Cardiac fibroblast (primary cell): ENCODE results near the gene ARFGAP1.

ENCODE experiments used
- DNase-seq, 2 donors: peaks; one replicate each; pipeline versions ENCODE4 v3.0.0 to v3.0.0-alpha.2; 2010; ENCODE audit warnings: low read depth in 2 of 2
- H3K4me3 ChIP-seq, 2 donors: replicated peaks in 1 of 2; 1 replicate in 1 of 2; 2 replicates in 1 of 2; pipeline ENCODE4 v1.5.1; 2011; ENCODE audit warnings: low read depth in 2 of 2, low read length in 2 of 2, mild to moderate bottlenecking in 2 of 2, moderate library complexity in 1 of 2
- TF ChIP-seq, protein P1 (sequence below): IDR thresholded peaks from one replicate; pipeline ENCODE4 v1.5.1; 2011; ENCODE audit warnings: low read depth, mild to moderate bottlenecking, low read length, inconsistent platforms

The ARFGAP1 gene

DNA sequence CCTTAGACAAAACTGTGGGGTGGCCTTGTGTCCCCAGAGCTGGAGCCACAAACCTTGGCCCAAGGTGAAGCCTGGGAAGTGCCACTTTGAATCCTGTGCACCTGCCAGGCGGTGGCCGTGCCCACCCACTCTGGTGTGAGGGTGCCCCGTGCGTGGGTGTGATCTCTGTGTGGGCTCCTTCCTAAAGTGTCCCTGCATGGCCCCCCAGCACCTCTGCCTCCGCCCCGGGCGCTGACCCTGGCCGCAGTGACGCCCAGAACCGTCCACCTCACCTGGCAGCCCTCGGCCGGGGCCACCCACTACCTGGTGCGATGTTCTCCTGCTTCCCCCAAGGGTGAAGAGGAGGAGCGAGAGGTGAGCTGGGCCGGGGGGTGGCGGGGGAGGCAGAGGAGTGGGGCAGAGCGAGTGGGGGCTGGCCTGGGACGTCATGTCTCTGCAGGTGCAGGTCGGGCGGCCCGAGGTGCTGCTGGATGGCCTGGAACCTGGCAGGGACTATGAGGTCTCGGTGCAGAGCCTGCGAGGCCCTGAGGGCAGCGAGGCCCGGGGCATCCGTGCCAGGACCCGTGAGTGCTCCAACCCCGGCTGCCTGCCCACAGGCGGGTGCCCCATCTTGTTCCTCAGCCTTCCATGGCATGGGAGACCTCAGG, 38.7 kb downstream of the ARFGAP1 start:
- TF ChIP-seq, protein P1, sequence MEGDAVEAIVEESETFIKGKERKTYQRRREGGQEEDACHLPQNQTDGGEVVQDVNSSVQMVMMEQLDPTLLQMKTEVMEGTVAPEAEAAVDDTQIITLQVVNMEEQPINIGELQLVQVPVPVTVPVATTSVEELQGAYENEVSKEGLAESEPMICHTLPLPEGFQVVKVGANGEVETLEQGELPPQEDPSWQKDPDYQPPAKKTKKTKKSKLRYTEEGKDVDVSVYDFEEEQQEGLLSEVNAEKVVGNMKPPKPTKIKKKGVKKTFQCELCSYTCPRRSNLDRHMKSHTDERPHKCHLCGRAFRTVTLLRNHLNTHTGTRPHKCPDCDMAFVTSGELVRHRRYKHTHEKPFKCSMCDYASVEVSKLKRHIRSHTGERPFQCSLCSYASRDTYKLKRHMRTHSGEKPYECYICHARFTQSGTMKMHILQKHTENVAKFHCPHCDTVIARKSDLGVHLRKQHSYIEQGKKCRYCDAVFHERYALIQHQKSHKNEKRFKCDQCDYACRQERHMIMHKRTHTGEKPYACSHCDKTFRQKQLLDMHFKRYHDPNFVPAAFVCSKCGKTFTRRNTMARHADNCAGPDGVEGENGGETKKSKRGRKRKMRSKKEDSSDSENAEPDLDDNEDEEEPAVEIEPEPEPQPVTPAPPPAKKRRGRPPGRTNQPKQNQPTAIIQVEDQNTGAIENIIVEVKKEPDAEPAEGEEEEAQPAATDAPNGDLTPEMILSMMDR: no peak
- DNase-seq: no peak
- no peak overlapping the region for H3K4me3 ChIP-seq

GRCh38 chr20:63311833-63312243, 39.2 kb downstream of the ARFGAP1 start:
- H3K4me3 ChIP-seq: no peak overlapping the region
- no peak for DNase-seq
- TF ChIP-seq, protein P1: no peak

- no peak overlapping the region for H3K4me3 ChIP-seq
- TF ChIP-seq, protein P1: no peak
- DNase-seq: no peak
These were observed 39.7 kb downstream of the ARFGAP1 start for GRCh38 chr20:63312273-63312672.

DNA sequence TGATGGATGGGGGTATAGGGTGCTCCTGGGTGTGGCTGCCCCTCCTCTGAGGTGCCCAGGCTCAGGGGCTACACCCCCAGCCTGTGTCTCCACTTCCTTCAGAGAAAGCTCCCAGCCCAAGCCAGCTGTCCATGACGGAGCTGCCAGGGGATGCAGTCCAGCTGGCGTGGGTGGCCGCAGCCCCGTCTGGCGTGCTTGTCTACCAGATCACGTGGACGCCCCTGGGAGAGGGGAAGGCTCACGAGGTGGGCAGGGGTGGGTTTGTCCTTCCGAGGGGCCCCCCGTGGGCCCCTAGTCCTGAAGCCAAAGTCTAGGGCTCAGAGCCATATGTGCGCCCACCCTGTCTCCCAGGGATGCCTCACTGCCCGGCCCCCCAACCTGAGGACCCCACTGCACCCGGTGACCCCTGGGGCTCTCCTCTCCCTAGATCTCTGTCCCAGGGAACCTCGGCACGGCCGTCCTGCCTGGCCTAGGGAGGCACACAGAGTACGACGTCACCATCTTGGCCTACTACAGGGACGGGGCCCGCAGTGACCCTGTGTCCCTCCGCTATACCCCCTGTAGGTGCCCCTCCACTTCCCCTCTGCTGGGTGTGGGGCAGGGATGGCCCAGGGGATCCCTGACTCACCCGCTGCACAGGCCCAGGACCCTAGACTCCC, 40.2 kb downstream of the ARFGAP1 start:
- H3K4me3 ChIP-seq: no peak overlapping the region
- no peak for DNase-seq
- TF ChIP-seq, protein P1: no peak

DNA sequence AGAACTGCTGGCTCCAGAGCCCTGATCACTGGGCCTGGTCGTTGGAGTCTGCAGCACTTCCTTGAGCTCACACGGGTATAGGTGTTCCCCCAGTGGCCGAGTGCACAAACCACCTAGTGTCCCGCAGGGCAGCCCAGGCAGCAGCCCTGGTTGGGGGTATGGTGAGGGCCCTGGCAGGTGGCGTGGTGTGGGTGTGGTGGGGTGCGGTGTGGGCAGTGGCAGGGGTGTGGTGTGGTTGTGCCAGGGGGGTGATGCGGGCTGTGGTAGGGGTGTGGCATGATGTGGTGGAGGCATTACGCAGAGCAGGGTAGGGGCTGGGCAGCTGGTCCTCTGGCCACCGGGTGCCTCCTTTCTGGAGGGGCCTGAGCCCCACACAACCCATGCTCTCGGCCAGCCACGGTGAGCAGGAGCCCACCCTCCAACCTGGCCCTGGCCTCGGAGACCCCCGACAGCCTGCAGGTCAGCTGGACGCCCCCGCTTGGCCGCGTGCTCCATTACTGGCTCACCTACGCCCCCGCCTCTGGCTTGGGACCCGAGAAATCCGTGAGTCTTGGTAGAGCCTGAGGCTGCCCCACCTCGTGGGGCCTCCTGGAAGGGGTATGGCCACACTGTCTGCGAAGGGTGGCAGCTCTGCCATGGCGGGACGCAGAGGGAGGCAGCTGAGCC, 40.9 kb downstream of the ARFGAP1 start:
- TF ChIP-seq, protein P1: no peak
- DNase-seq: no peak
- H3K4me3 ChIP-seq: no peak overlapping the region

- no peak overlapping the region for H3K4me3 ChIP-seq
- DNase-seq: no peak
- TF ChIP-seq, protein P1: no peak
These were observed 41.4 kb downstream of the ARFGAP1 start for GRCh38 chr20:63314015-63314471.
